ENCODE results near the gene CLEC16A. TPM values are rescaled to one million over a fixed set of nuclear protein-coding genes. Genes with fewer than 3 reads are reported as not detected.

CLEC16A gene
- total and polyA plus RNA-seq, 2 experiments from 2014 or later: 9.9 to 24.1 TPM

GRCh38 chr16:11198828-11199227 lies 254.5 kb downstream of the CLEC16A start (continued):
- TF ChIP-seq ZNF462 (CRISPR knock-in tag; IDR thresholded peaks at IDR 0.05) (no peak), NANOG (IDR thresholded peaks at IDR 0.05; ENCODE audit: borderline replicate concordance) (no peak), ZNF331 (CRISPR knock-in tag; IDR thresholded peaks at IDR 0.05; ENCODE audit: low read depth) (no peak), POLR2AphosphoS5 (IDR thresholded peaks at IDR 0.05; ENCODE audit: low read depth) (no peak), CREB1 (CRISPR knock-in tag; IDR thresholded peaks at IDR 0.05; ENCODE audit: low read depth) (no peak)

- Histone ChIP-seq H3K79me2 (replicated peaks; ENCODE audit: insufficient read depth) (no peaks in the 10 kb centered on the region), H3F3A (replicated peaks; ENCODE audit: low read depth) (no peaks in the 10 kb centered on the region), H3K36me3 (ENCODE audit: insufficient read depth) (no peaks in the 10 kb centered on the region), H3K27ac (ENCODE audit: low read depth) (no peak overlapping the region), H3K4me3 (no peak overlapping the region), H4K20me1 (replicated peaks; ENCODE audit: insufficient read depth) (no peaks in the 10 kb centered on the region), H3K4me1 (ENCODE audit: insufficient read depth) (peaks cover 26% of the 10 kb centered on the region), H3K27me3 (ENCODE audit: insufficient read depth) (no peaks in the 10 kb centered on the region), H3K9me2 (ENCODE audit: insufficient read depth) (no peaks in the 10 kb centered on the region), H3K4me2 (no peak overlapping the region), H2AFZ (peak overlapping the region; percentile 59; the same call in 1 of the 2 replicates)
- ATAC-seq: no peak; the same call in 1 of the 3 replicates
- 0 out of 3 replicates have a peak, but pooled peaks cover 2% of the 10 kb centered on the region for H3K9me3 Mint-ChIP-seq
- peaks cover 32% of the 10 kb centered on the region for H3K4me1 Mint-ChIP-seq
- no peak for DNase-seq (ENCODE audit: low spot score)
- H3K36me3 Mint-ChIP-seq (ENCODE audit: low read depth): no peaks in the 10 kb centered on the region
- H3K27me3 Mint-ChIP-seq (ENCODE audit: insufficient read depth, low read depth, poor library complexity): peaks cover 15% of the 10 kb centered on the region
- peak overlapping the region; percentile 24; the same call in 1 of the 2 replicates for H3K27ac Mint-ChIP-seq
- H3K4me3 Mint-ChIP-seq: no peak overlapping the region; the same call in 2 of the 3 replicates
- TF ChIP-seq ZNF114 (CRISPR knock-in tag; IDR thresholded peaks at IDR 0.05) (no peak), ETS1 (IDR thresholded peaks at IDR 0.05) (no peak), JUNB (IDR thresholded peaks at IDR 0.05; ENCODE audit: unreplicated experiment) (no peak), NANOG (IDR thresholded peaks at IDR 0.05; ENCODE audit: borderline replicate concordance) (no peak), STAT1 (IDR thresholded peaks at IDR 0.05; ENCODE audit: unreplicated experiment) (no peak), ZNF462 (CRISPR knock-in tag; IDR thresholded peaks at IDR 0.05) (no peak), ZNF331 (CRISPR knock-in tag; IDR thresholded peaks at IDR 0.05; ENCODE audit: low read depth) (no peak)
These were observed 256.2 kb downstream of the CLEC16A start for GRCh38 chr16:11200592-11200991.

All from GM23338 (cell line).